Fibroblast of pulmonary artery (primary cell): ENCODE measurements around the gene HOXB9.

ENCODE experiments used
- DNase-seq: peaks from one replicate; pipeline ENCODE4 v3.0.0-alpha.2; 2010; ENCODE audit warnings: low read depth
- H3K4me3 ChIP-seq: replicated peaks from 2 replicates; pipeline ENCODE4 v1.5.1; 2011; ENCODE audit warnings: low read depth, mild to moderate bottlenecking, control low read depth, low read length, moderate library complexity
- CTCF ChIP-seq: IDR thresholded peaks from 2 replicates; pipeline ENCODE4 v1.5.1; 2011; ENCODE audit warnings: mild to moderate bottlenecking, control low read depth, low read length, inconsistent platforms; ENCODE audit errors: missing control alignments

Gene HOXB9

GRCh38 chr17:48597528-48597777 is 28.7 kb downstream of the HOXB9 start:
- TF ChIP-seq CTCF = no peak
- DNase-seq = no peak
- H3K4me3 ChIP-seq = peak overlapping the region; percentile 41

- TF ChIP-seq CTCF = no peak
- no peak for DNase-seq
- H3K4me3 ChIP-seq = peak overlapping the region; percentile 41
Measured at GRCh38 chr17:48596735-48597527, 29.2 kb downstream of the HOXB9 start.

GRCh38 chr17:48596000-48596734 is 30.0 kb downstream of the HOXB9 start:
- DNase-seq = no peak
- TF ChIP-seq CTCF = no peak
- H3K4me3 ChIP-seq = no peak overlapping the region

- no peak for DNase-seq
- no peak overlapping the region for H3K4me3 ChIP-seq
- no peak for TF ChIP-seq CTCF
Measured at GRCh38 chr17:48595278-48595999, 30.7 kb downstream of the HOXB9 start.

GRCh38 chr17:48594538-48595277 is 31.4 kb downstream of the HOXB9 start:
- no peak for DNase-seq
- H3K4me3 ChIP-seq = no peak overlapping the region
- no peak for TF ChIP-seq CTCF

GRCh38 chr17:48593840-48594537 is 32.2 kb downstream of the HOXB9 start:
- peak; percentile 75 for TF ChIP-seq CTCF
- H3K4me3 ChIP-seq = peak overlapping the region; percentile 48
- peak; percentile 81 for DNase-seq
